ENCODE data around the gene KLHDC4. TPM values are rescaled to one million over a fixed set of nuclear protein-coding genes. Genes with fewer than 3 reads are reported as not detected.
"Not testable (repeated sequence)": the region's sequence is repeated elsewhere in the genome, so short reads cannot be mapped to it uniquely, and the experiment has no call there.

KLHDC4 gene
- total and polyA plus RNA-seq, 4 donors, result 8.2 to 27.6 (median 14.2) TPM

GRCh38 chr16:87720446-87720845 lies 45.3 kb downstream of the KLHDC4 start:
- whole genome bisulfite sequencing, result 98% methylated on average over 24 of the region's 24 CpGs
- peaks cover 0 to 16% (median 8%) of the 10 kb centered on the region in 4 donors for H3K36me3 ChIP-seq (ENCODE audit: control insufficient read depth in 4 of 4, insufficient read depth in 3 of 4, low read depth in 1 of 4, low read length in 3 of 4)

GRCh38 chr16:87718831-87719230 lies 47.0 kb downstream of the KLHDC4 start:
- H3K9ac ChIP-seq (ENCODE audit: low read depth in 1 of 2, low read length in 2 of 2); H3K4me3 ChIP-seq (ENCODE audit: low read depth in 1 of 3, low read length in 3 of 3); DNase-seq (ENCODE audit: low spot score); H3K27me3 ChIP-seq (ENCODE audit: control insufficient read depth in 4 of 4, insufficient read depth in 4 of 4, low read length in 3 of 4); H3K27ac ChIP-seq (ENCODE audit: low read depth in 1 of 2, low read length in 2 of 2); H3K4me1 ChIP-seq (ENCODE audit: control insufficient read depth in 4 of 4, insufficient read depth in 4 of 4, low read length in 3 of 4); H3K9me3 ChIP-seq (ENCODE audit: control insufficient read depth in 4 of 4, low read length in 3 of 4): not testable (repeated sequence)
- peaks cover 0 to 25% (median 7%) of the 10 kb centered on the region in 4 donors for H3K36me3 ChIP-seq (ENCODE audit: control insufficient read depth in 4 of 4, insufficient read depth in 3 of 4, low read depth in 1 of 4, low read length in 3 of 4)
- 97% methylated on average over 28 of the region's 28 CpGs for WGBS

More at GRCh38 chr16:87720446-87720845, 45.3 kb downstream of the KLHDC4 start:
- Histone ChIP-seq H3K27ac (ENCODE audit: low read depth in 1 of 2, low read length in 2 of 2) (no peak overlapping the region), H3K4me1 (ENCODE audit: control insufficient read depth in 4 of 4, insufficient read depth in 4 of 4, low read length in 3 of 4) (no peaks in the 10 kb centered on the region), H3K4me3 (ENCODE audit: low read depth in 1 of 3, low read length in 3 of 3) (no peak overlapping the region), H3K27me3 (ENCODE audit: control insufficient read depth in 4 of 4, insufficient read depth in 4 of 4, low read length in 3 of 4) (no peaks in the 10 kb centered on the region), H3K9ac (ENCODE audit: low read depth in 1 of 2, low read length in 2 of 2) (no peak overlapping the region), H3K9me3 (ENCODE audit: control insufficient read depth in 4 of 4, low read length in 3 of 4) (no peaks in the 10 kb centered on the region)
- TF ChIP-seq GABPA (IDR thresholded peaks at IDR 0.05 in 1 of 2, conservative IDR thresholded peaks at IDR 0.05 in 1 of 2), result no peak
- TF ChIP-seq NR2F2 (IDR thresholded peaks at IDR 0.05), result no peak
- TF ChIP-seq FOXA1 (IDR thresholded peaks at IDR 0.05), result no peak
- TF ChIP-seq TAF1 (conservative IDR thresholded peaks at IDR 0.05), result no peak
- no peak for TF ChIP-seq REST (IDR thresholded peaks at IDR 0.05)
- TF ChIP-seq MAX (IDR thresholded peaks at IDR 0.05), result no peak
- TF ChIP-seq JUND (IDR thresholded peaks at IDR 0.05), result no peak
- no peak for TF ChIP-seq ATF3 (IDR thresholded peaks at IDR 0.05)
- no peak for TF ChIP-seq ZBTB33 (IDR thresholded peaks at IDR 0.05)
- DNase-seq (ENCODE audit: low spot score), result no peak

- Histone ChIP-seq H3K27ac (ENCODE audit: low read depth in 1 of 2, low read length in 2 of 2) (no peak overlapping the region), H3K4me3 (ENCODE audit: low read depth in 1 of 3, low read length in 3 of 3) (no peak overlapping the region), H3K36me3 (ENCODE audit: control insufficient read depth in 4 of 4, insufficient read depth in 3 of 4, low read depth in 1 of 4, low read length in 3 of 4) (peaks cover 0 to 28% (median 6%) of the 10 kb centered on the region in 4 donors), H3K9ac (ENCODE audit: low read depth in 1 of 2, low read length in 2 of 2) (no peak overlapping the region), H3K9me3 (ENCODE audit: control insufficient read depth in 4 of 4, low read length in 3 of 4) (no peaks in the 10 kb centered on the region), H3K27me3 (ENCODE audit: control insufficient read depth in 4 of 4, insufficient read depth in 4 of 4, low read length in 3 of 4) (no peaks in the 10 kb centered on the region), H3K4me1 (ENCODE audit: control insufficient read depth in 4 of 4, insufficient read depth in 4 of 4, low read length in 3 of 4) (no peaks in the 10 kb centered on the region)
- WGBS, result 96% methylated on average over 12 of the region's 12 CpGs
- no peak for DNase-seq (ENCODE audit: low spot score)
- no peak for TF ChIP-seq HNF4A (conservative IDR thresholded peaks at IDR 0.05)
- no peak for TF ChIP-seq YY1 (IDR thresholded peaks at IDR 0.05)
- no peak for TF ChIP-seq EGR1 (IDR thresholded peaks at IDR 0.05; ENCODE audit: low read depth in 2 of 2)
- no peak for TF ChIP-seq NR2F2 (IDR thresholded peaks at IDR 0.05)
- TF ChIP-seq FOXA1 (IDR thresholded peaks at IDR 0.05), result no peak
- TF ChIP-seq REST (IDR thresholded peaks at IDR 0.05), result no peak
- no peak for TF ChIP-seq RXRA (IDR thresholded peaks at IDR 0.05)
- no peak for TF ChIP-seq TAF1 (conservative IDR thresholded peaks at IDR 0.05)
- no peak for TF ChIP-seq SP1 (IDR thresholded peaks at IDR 0.05)
- no peak for TF ChIP-seq ZBTB33 (IDR thresholded peaks at IDR 0.05)
- TF ChIP-seq MAX (IDR thresholded peaks at IDR 0.05), result no peak
- no peak for TF ChIP-seq JUND (IDR thresholded peaks at IDR 0.05)
- no peak for TF ChIP-seq FOXA2 (IDR thresholded peaks at IDR 0.05)
- TF ChIP-seq HNF4G (IDR thresholded peaks at IDR 0.05), result no peak
Observed at GRCh38 chr16:87715658-87716057, 50.1 kb downstream of the KLHDC4 start.

All from liver (tissue), 9 donors.